Glomerular endothelial cell (primary cell): ENCODE results near the gene SIGLEC15. TPM values are rescaled to one million over a fixed set of nuclear protein-coding genes. Genes with fewer than 3 reads are reported as not detected.
"Not testable (repeated sequence)": the region's sequence is repeated elsewhere in the genome, so short reads cannot be mapped to it uniquely, and the experiment has no call there.

Experiments used
- DNase-seq: peaks from one replicate; pipeline ENCODE4 v3.0.0-alpha.2; 2011; ENCODE audit warnings: low read depth, low spot score; ENCODE audit errors: extremely low read depth
- total RNA-seq: library from RNA; depleted of rRNA; stranded (reverse); fragments of >200 nt; gene quantifications from 2 replicates; pipeline ENCODE4 v1.2.3, GENCODE V29; 2015

The SIGLEC15 gene
- total RNA-seq, 1 donor from 2014 or later, result 2.5 TPM

GRCh38 chr18:45818765-45819164 is 6.7 kb upstream of the SIGLEC15 start:
- DNase-seq, result not testable (repeated sequence)

DNA sequence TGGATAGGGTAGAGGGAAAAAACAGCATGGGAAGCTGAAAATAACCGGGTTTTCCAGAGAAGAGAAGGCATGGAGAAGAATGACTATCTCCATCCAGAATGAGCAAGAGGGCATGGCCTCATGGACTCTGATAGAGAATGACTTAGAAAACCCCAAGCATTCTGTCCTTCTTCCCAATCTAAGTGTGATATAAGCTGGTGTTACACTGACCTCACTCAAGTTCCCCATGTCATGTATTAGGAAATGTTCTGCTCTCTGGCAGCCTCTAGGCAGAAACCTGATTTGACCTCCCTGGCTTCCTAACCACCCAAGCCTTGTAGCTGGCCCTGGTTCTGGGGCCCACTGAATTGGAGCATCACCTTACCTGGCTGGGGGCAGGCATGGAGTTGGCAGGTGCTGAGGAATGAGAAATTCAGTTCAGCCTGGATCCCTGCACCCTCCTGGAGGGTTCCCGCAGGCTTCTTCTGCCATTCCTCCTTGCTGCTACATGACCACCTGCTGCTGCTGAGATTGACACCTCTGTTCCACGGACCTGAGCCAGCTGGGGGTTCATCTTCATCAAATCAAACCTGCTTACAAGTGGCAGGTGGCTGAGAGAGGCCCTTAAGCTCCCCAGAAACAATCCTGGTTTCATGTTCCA is 5.2 kb upstream of the SIGLEC15 start:
- DNase-seq, result no peak

GRCh38 chr18:45821026-45821425 is 4.4 kb upstream of the SIGLEC15 start:
- no peak for DNase-seq

DNA sequence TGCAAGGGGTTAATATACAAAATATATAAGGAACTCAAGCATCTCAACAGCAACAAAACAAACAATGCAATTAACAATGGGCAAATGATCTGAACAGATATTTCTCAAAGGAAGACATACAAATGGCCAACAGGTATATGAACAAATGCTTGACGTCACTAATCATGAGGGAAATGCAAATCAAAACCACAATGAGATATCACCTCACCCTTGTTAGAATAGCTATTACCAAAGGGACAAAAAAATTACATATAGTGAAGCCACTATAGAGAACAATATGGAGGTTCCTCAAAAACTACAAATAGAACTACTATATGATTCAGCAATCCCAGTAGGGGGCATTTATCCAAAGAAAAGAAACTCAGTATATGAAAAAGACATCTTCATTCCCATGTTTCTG is 3.8 kb upstream of the SIGLEC15 start:
- no peak for DNase-seq

DNA sequence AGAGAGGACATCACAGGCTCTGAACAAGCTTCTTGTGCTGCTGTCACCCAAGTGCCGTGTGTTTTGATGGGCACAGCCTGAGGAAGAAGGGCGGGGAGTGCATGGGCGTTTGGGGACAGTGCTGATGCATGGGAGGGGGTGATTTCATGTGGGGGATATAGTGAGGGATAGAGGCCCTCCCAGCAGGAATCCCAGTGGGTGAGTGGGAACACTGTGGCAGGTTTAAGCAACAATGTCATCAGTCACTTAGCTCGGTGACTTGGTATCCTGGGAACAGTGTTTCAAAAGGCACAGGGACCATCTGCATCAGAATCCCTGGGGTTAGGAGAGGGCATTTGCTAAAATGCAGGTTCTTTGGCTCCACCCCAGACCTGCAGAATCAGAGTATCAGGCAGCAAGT is 609 bp downstream of the SIGLEC15 start:
- DNase-seq, result no peak

- DNase-seq, result not testable (repeated sequence)
These were observed 1.2 kb downstream of the SIGLEC15 start for GRCh38 chr18:45826716-45827115.

GRCh38 chr18:45828917-45829811 is 3.7 kb downstream of the SIGLEC15 start:
- DNase-seq, result no peak

GRCh38 chr18:45829855-45830254 is 4.4 kb downstream of the SIGLEC15 start:
- no peak for DNase-seq

DNA sequence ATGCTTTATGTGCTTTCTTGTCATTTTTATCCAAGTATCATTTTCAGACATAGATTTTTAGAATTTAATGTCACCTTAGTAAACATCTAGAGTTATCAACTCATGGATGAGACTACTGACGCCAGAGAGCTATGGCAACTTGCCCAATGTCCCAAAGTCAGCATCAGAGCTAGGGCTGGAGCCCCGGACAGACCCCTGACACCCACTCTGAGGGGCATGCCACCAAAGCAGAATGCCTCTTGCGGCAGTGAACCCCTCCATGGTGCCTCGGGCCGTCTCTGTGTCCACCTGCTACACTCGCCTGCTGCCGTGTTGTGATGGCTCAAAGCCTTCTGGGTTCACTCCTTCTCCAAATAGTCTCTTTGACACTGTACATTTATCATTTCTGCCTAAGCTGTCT is 5.4 kb downstream of the SIGLEC15 start:
- DNase-seq, result no peak

DNA sequence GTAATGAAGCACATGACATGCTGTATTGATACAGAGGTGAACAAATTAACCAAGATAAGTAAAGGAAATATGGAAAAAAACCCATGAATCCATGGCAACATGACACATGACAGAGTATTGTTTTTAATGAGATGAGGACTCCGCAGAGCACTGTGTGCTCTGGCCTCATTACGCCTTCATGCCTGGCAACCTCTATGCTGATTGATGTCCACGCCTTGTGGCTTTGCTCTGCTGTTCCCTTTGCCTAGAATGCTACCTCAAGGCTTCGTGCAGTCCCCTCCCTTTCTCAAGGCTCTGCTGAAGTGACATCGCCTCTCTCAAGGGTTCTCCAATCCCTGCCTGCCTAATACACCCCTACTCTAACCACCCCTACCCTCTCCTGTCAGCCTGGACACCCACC is 8.4 kb downstream of the SIGLEC15 start:
- no peak for DNase-seq

DNA sequence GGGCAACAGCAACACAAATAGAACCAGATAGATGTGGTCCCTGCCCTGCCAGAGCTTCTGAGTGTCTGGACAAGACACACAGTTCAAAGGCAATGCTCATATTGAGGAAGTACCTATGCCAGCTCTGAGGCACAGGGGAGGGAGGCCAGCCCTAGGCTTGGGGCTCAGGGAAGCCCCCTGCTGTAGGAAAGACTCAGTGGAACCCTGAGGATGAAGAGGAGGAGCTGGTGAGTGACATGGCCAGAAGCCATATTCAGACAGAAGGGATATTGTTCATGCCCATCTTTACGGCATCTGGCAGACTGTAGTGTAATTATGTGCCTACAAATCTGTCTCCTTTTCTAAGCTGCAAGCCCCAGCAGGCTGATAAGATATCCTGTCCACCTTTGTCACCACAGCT is 8.8 kb downstream of the SIGLEC15 start:
- DNase-seq, result no peak

- DNase-seq, result no peak
These were observed 9.7 kb downstream of the SIGLEC15 start for GRCh38 chr18:45835057-45835636.

DNA sequence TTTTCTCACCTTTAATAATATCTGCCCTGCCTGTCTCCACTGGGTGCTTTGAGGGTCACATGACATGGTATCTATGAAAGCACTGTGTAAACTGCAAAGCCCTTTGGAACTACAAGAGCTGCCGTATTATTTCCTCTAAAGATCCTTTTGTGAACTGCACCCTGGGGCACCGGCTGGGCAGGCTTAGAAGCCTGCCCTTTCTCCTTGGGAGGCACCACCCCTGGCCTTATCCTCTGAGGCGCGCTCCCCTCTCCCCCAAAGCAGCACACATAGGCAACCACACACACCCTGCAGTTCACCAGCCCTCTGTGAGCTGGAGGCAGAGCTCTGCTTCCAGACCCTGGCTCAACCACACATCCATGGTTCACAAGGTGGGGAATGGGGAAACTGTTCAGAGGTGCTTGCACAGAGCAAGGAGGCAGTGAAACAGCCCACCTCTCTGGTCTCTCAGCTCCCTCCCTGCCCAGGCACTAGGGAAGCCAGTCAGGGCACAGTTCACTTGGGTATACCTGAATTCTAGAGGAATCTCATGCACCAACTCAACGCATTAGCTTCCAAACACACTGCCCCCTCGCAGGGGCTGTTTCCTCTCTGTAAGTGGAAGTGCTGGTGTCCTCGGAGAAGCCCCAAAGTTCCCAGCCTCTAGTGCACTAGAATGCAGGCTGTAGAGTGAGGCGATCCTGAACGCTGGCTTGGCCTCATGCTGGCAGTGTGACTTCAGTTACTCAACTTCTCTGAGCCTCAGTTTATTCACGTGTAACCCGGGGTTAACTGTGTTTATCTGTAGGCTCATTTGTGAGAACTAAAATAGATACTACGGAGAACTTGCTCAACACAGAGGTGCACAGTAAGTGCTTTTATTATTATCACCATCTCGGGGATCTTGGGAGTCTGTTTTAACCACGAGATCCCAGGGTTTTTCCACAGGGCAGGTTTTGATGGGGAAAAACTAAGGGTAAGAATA is 11.0 kb downstream of the SIGLEC15 start:
- DNase-seq, result no peak

- DNase-seq, result no peak
These were observed 12.0 kb downstream of the SIGLEC15 start for GRCh38 chr18:45837283-45838070.

DNA sequence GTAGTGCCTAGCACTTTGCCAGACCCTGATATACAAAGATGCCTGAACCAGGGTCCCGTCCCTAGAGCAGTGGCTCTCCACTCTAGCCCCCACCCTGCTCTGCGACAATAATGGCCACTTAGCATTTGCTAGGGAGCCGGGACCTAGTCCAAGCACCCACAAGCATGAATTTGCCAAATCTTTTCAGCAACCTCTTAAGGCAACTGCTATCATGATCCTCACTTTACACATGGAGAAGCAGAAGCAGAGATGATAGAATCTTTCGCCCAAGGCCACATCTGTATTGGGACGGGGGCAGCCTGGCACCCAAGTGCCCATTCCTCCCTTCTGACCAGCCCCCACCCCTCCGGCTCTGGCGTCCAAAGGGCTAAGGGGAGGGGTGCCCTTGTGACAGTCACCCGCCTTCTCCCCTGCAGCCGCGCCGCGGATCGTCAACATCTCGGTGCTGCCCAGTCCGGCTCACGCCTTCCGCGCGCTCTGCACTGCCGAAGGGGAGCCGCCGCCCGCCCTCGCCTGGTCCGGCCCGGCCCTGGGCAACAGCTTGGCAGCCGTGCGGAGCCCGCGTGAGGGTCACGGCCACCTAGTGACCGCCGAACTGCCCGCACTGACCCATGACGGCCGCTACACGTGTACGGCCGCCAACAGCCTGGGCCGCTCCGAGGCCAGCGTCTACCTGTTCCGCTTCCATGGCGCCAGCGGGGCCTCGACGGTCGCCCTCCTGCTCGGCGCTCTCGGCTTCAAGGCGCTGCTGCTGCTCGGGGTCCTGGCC is 13.0 kb downstream of the SIGLEC15 start:
- DNase-seq, result no peak

- peak; percentile 48 for DNase-seq
These were observed 14.2 kb downstream of the SIGLEC15 start for GRCh38 chr18:45839414-45840395.

- DNase-seq, result no peak
These were observed 15.7 kb downstream of the SIGLEC15 start for GRCh38 chr18:45841060-45841764.
